Hepatocyte (in vitro differentiated cells): Measurements from ENCODE around the gene KLK8. TPM values are rescaled to one million over a fixed set of nuclear protein-coding genes. Genes with fewer than 3 reads are reported as not detected.

Experiments used
- DNase-seq: peaks from one replicate; pipeline ENCODE4 v3.0.0-alpha.2; 2016; ENCODE audit warnings: low spot score
- H2AFZ ChIP-seq: fragments of 200-600 bp; sonication (generic); 2 replicates; pipeline ENCODE4 v1.6.0; 2016; ENCODE audit warnings: antibody characterized with exemption, mild to moderate bottlenecking
- H3K27ac ChIP-seq: fragments of 200-600 bp; sonication (generic); 2 replicates; pipeline ENCODE4 v1.5.1; 2016; ENCODE audit warnings: mild to moderate bottlenecking
- H3K27me3 ChIP-seq: fragments of 200-600 bp; sonication (generic); 2 replicates; pipeline ENCODE4 v1.6.1; 2016
- H3K36me3 ChIP-seq: fragments of 200-600 bp; sonication (generic); replicated peaks from 2 replicates; pipeline ENCODE4 v1.5.1; 2016; ENCODE audit warnings: low read depth; ENCODE audit not compliant: insufficient read depth
- H3K4me1 ChIP-seq: fragments of 200-600 bp; sonication (generic); 2 replicates; pipeline ENCODE4 v1.5.1; 2016; ENCODE audit warnings: mild to moderate bottlenecking, moderate library complexity; ENCODE audit not compliant: insufficient read depth
- H3K4me2 ChIP-seq: fragments of 200-600 bp; sonication (generic); 2 replicates; pipeline ENCODE4 v1.6.0; 2016
- H3K4me3 ChIP-seq: fragments of 200-600 bp; sonication (generic); 2 replicates; pipeline ENCODE4 v1.5.1; 2016; ENCODE audit warnings: mild to moderate bottlenecking
- H3K79me2 ChIP-seq: fragments of 200-600 bp; sonication (generic); 2 replicates; pipeline ENCODE4 v1.6.0; 2017; ENCODE audit warnings: mild to moderate bottlenecking
- H3K9me2 ChIP-seq: fragments of 200-600 bp; sonication (generic); replicated peaks from 2 replicates; pipeline ENCODE4 v1.6.0; 2017; ENCODE audit warnings: mild to moderate bottlenecking; ENCODE audit not compliant: insufficient read depth
- H3K9me3 ChIP-seq: fragments of 200-600 bp; sonication (generic); 2 replicates; pipeline ENCODE4 v1.5.1; 2016; ENCODE audit warnings: low read depth, mild to moderate bottlenecking
- H4K20me1 ChIP-seq: fragments of 200-600 bp; sonication (generic); 2 replicates; pipeline ENCODE4 v1.6.0; 2016; ENCODE audit warnings: mild to moderate bottlenecking; ENCODE audit not compliant: insufficient read depth, poor library complexity, severe bottlenecking
- EZH2 ChIP-seq: fragments of 200-600 bp; sonication (generic); IDR thresholded peaks from 2 replicates; pipeline ENCODE4 v1.6.1; 2016; ENCODE audit warnings: antibody characterized with exemption, mild to moderate bottlenecking, borderline replicate concordance
- EZH2phosphoT487 ChIP-seq: fragments of 200-600 bp; sonication (generic); IDR thresholded peaks from one replicate; pipeline ENCODE4 v1.6.1; 2018; ENCODE audit warnings: antibody characterized with exemption, mild to moderate bottlenecking, low read depth, moderate library complexity; ENCODE audit not compliant: unreplicated experiment, severe bottlenecking
- WGBS: methylation state at CpG from one replicate; pipeline ENCODE4 v1.1.6; 2016; ENCODE audit warnings: low lambda C conversion rate; ENCODE audit errors: missing lambda C conversion rate; 5-methylcytosine and 5-hydroxymethylcytosine counted together
- polyA plus RNA-seq: library from polyadenylated mRNA; unstranded; fragments of >200 nt; fragmentation: Nextera tagmentation; extraction: Ambion mirVana; gene quantifications from 2 replicates; pipeline ENCODE4 v1.2.1, GENCODE V29; 2016
- total RNA-seq: library from RNA; depleted of rRNA; stranded (reverse); fragments of >200 nt; gene quantifications from 2 replicates; pipeline ENCODE4 v1.2.3, GENCODE V29; 2014
- TF ChIP-seq, protein P1 (sequence below): fragments of 200-600 bp; sonication (generic); IDR thresholded peaks from 2 replicates; pipeline ENCODE4 v1.5.1; 2016; ENCODE audit warnings: antibody characterized with exemption, mild to moderate bottlenecking; ENCODE audit not compliant: poor library complexity

Gene KLK8
- total and polyA plus RNA-seq, 2 experiments from 2014 or later, result 0.87 to 5.4 TPM

GRCh38 chr19:50959731-50960500, 41.5 kb downstream of the KLK8 start:
- H3K27ac ChIP-seq, result no peak overlapping the region
- no peak for DNase-seq
- H3K27me3 ChIP-seq, result peaks cover 3% of the 10 kb centered on the region
- H3K9me3 ChIP-seq, result no peaks in the 10 kb centered on the region
- H3K4me3 ChIP-seq, result no peak overlapping the region
- no peak overlapping the region for H3K4me2 ChIP-seq
- TF ChIP-seq, protein P1, sequence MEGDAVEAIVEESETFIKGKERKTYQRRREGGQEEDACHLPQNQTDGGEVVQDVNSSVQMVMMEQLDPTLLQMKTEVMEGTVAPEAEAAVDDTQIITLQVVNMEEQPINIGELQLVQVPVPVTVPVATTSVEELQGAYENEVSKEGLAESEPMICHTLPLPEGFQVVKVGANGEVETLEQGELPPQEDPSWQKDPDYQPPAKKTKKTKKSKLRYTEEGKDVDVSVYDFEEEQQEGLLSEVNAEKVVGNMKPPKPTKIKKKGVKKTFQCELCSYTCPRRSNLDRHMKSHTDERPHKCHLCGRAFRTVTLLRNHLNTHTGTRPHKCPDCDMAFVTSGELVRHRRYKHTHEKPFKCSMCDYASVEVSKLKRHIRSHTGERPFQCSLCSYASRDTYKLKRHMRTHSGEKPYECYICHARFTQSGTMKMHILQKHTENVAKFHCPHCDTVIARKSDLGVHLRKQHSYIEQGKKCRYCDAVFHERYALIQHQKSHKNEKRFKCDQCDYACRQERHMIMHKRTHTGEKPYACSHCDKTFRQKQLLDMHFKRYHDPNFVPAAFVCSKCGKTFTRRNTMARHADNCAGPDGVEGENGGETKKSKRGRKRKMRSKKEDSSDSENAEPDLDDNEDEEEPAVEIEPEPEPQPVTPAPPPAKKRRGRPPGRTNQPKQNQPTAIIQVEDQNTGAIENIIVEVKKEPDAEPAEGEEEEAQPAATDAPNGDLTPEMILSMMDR, result no peak
- no peak overlapping the region for H2AFZ ChIP-seq
- no peaks in the 10 kb centered on the region for H3K36me3 ChIP-seq
- H4K20me1 ChIP-seq, result no peaks in the 10 kb centered on the region
- H3K4me1 ChIP-seq, result no peaks in the 10 kb centered on the region
- WGBS, result 59% methylated on average over 6 of the region's 9 CpGs
- no peaks in the 10 kb centered on the region for H3K9me2 ChIP-seq
- no peaks in the 10 kb centered on the region for H3K79me2 ChIP-seq

DNA sequence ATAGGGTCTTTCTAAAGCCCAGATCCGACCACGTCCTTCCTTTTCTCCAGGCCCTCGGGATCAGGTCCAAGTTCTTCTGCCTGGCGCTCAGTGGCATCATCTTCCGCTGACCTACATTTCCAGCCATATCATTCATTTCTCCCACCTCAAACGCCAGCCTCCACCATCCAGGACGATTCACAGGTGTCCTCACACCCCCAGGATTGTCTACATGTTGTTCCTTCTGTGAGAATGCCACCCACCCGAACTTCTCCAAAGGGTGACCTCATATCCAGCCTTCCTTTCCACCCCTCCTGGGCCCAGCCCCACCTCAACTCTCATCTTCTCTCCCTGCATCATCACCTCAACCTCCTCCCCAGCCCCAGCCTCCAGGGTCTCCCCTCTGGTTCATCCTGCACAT, 43.8 kb downstream of the KLK8 start:
- no peak overlapping the region for H2AFZ ChIP-seq
- WGBS, result 89% methylated on average over 8 of the region's 8 CpGs
- no peaks in the 10 kb centered on the region for H3K79me2 ChIP-seq
- H4K20me1 ChIP-seq, result no peaks in the 10 kb centered on the region
- H3K9me3 ChIP-seq, result no peaks in the 10 kb centered on the region
- no peaks in the 10 kb centered on the region for H3K9me2 ChIP-seq
- no peak overlapping the region for H3K4me3 ChIP-seq
- peaks cover 3% of the 10 kb centered on the region for H3K27me3 ChIP-seq
- TF ChIP-seq EZH2phosphoT487 (no peak), EZH2 (no peak)
- TF ChIP-seq, protein P1, result no peak
- H3K36me3 ChIP-seq, result no peaks in the 10 kb centered on the region
- no peak overlapping the region for H3K4me2 ChIP-seq
- DNase-seq, result no peak
- no peak overlapping the region for H3K27ac ChIP-seq
- no peaks in the 10 kb centered on the region for H3K4me1 ChIP-seq

- TF ChIP-seq EZH2phosphoT487 (no peak), EZH2 (no peak)
- TF ChIP-seq, protein P1, result no peak
- no peaks in the 10 kb centered on the region for H3K79me2 ChIP-seq
- 53% methylated on average over 5 of the region's 7 CpGs for WGBS
- no peaks in the 10 kb centered on the region for H3K36me3 ChIP-seq
- H2AFZ ChIP-seq, result no peak within 1 kb of the TSS
- no peak within 1 kb of the TSS for H3K4me2 ChIP-seq
- H3K9me3 ChIP-seq, result no peaks in the 10 kb centered on the region
- H3K27ac ChIP-seq, result no peak within 1 kb of the TSS
- DNase-seq, result no peak
- H3K4me1 ChIP-seq, result no peaks in the 10 kb centered on the region
- H3K9me2 ChIP-seq, result no peaks in the 10 kb centered on the region
- no peaks in the 10 kb centered on the region for H4K20me1 ChIP-seq
- H3K4me3 ChIP-seq, result no peak within 1 kb of the TSS
- peaks cover 3% of the 10 kb centered on the region for H3K27me3 ChIP-seq
Measured at GRCh38 chr19:50952910-50953309, 48.5 kb downstream of the KLK8 start, which contains the start of gene KLK5. TSS of gene KLK5 (minus strand) at chr19:50953038. CDS start at chr19:50952657, 381 bp downstream.
